Measurements from ENCODE around the gene CCDC92B. TPM values are rescaled to one million over a fixed set of nuclear protein-coding genes. Genes with fewer than 3 reads are reported as not detected.
A peak's percentile ranks its signal among the peaks of the same experiment; 100 is the strongest.

The CCDC92B gene
- polyA plus RNA-seq, 2 donors = 0.44 to 1.2 TPM

GRCh38 chr17:2713881-2714280, 35.6 kb downstream of the CCDC92B start:
- H3K4me1 ChIP-seq (ENCODE audit: control insufficient read depth in 2 of 2, insufficient read depth in 2 of 2, low read length in 1 of 2) = peaks cover 8 to 17% of the 10 kb centered on the region in 2 donors
- H3K4me3 ChIP-seq (ENCODE audit: low read depth in 1 of 2, low read length in 2 of 2) = no peak overlapping the region
- H3K36me3 ChIP-seq (ENCODE audit: control insufficient read depth in 2 of 2, insufficient read depth in 2 of 2, low read length in 1 of 2) = no peaks in the 10 kb centered on the region
- no peak overlapping the region for H3K27ac ChIP-seq (ENCODE audit: low read depth in 2 of 2, low read length in 1 of 2)
- WGBS, 2 donors = 87 to 88% methylated on average over 9 of the region's 9 CpGs
- H3K9me3 ChIP-seq (ENCODE audit: control insufficient read depth in 2 of 2, insufficient read depth in 1 of 2, low read depth in 1 of 2, low read length in 1 of 2) = no peaks in the 10 kb centered on the region
- H3K27me3 ChIP-seq (ENCODE audit: control insufficient read depth in 1 of 2, insufficient read depth in 2 of 2, low read length in 2 of 2) = no peaks in the 10 kb centered on the region

- Histone ChIP-seq H3K27me3 (ENCODE audit: control insufficient read depth in 1 of 2, insufficient read depth in 2 of 2, low read length in 2 of 2) (no peaks in the 10 kb centered on the region), H3K4me3 (ENCODE audit: low read depth in 1 of 2, low read length in 2 of 2) (peak overlapping the region; percentile 58 to 60), H3K27ac (ENCODE audit: low read depth in 2 of 2, low read length in 1 of 2) (peak overlapping the region; percentile 75 to 89), H3K9me3 (ENCODE audit: control insufficient read depth in 2 of 2, insufficient read depth in 1 of 2, low read depth in 1 of 2, low read length in 1 of 2) (no peaks in the 10 kb centered on the region), H3K4me1 (ENCODE audit: control insufficient read depth in 2 of 2, insufficient read depth in 2 of 2, low read length in 1 of 2) (peaks cover 16 to 31% of the 10 kb centered on the region in 2 donors), H3K36me3 (ENCODE audit: control insufficient read depth in 2 of 2, insufficient read depth in 2 of 2, low read length in 1 of 2) (no peaks in the 10 kb centered on the region)
- WGBS, 2 donors = 48 to 53% methylated on average over 36 of the region's 36 CpGs
Observed at GRCh38 chr17:2712300-2713043, 37.0 kb downstream of the CCDC92B start.

DNA sequence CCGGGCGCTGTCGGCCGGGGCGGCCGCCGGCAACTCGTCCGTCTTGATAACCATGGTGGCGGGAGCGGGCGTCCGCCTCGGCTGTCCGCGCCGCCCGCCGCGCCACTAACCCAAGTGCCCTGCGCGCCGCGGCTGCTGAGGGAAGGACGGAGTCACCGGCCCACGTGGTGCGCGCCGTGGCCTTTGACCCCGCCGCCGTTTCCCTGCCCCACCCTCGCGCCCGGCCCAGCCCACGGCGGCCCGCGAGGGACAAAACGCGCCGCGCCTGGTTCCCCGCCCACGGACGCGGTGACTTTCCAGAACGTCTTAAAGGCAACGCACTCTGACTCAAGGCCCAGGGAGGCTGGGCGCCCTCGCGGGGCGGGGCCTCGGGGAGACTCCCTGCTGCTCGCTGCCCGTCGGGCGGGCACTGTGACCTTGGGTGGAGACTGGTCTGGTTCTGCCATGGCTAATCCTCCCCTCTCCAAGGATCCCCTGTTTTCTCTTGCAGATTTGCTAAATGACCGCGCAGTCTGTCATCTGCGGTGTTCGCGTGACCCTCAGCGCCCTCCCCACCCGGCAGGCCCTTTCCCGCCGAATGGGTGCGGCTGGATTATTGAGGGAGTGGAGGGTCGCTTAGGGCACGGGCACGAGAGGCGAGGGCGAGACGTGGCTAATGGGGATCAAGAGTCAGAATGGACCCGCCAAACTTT, 37.7 kb downstream of the CCDC92B start, which contains the start of gene CLUH:
TSS of gene CLUH (minus strand) at position 157 of the 692 bp plus-strand sequence. CDS start at position 54, 103 bp downstream.
- Histone ChIP-seq H3K4me1 (ENCODE audit: control insufficient read depth in 2 of 2, insufficient read depth in 2 of 2, low read length in 1 of 2) (peaks cover 19 to 35% of the 10 kb centered on the region in 2 donors), H3K4me3 (ENCODE audit: low read depth in 1 of 2, low read length in 2 of 2) (peak within 1 kb of the TSS; percentile 82 to 87), H3K9me3 (ENCODE audit: control insufficient read depth in 2 of 2, insufficient read depth in 1 of 2, low read depth in 1 of 2, low read length in 1 of 2) (no peaks in the 10 kb centered on the region), H3K27ac (ENCODE audit: low read depth in 2 of 2, low read length in 1 of 2) (peak within 1 kb of the TSS; percentile 87 to 97), H3K27me3 (ENCODE audit: control insufficient read depth in 1 of 2, insufficient read depth in 2 of 2, low read length in 2 of 2) (no peaks in the 10 kb centered on the region), H3K36me3 (ENCODE audit: control insufficient read depth in 2 of 2, insufficient read depth in 2 of 2, low read length in 1 of 2) (no peaks in the 10 kb centered on the region)
- whole genome bisulfite sequencing, 2 donors = 0 to 1% methylated on average over 55 to 76 of the region's 76 CpGs

DNA sequence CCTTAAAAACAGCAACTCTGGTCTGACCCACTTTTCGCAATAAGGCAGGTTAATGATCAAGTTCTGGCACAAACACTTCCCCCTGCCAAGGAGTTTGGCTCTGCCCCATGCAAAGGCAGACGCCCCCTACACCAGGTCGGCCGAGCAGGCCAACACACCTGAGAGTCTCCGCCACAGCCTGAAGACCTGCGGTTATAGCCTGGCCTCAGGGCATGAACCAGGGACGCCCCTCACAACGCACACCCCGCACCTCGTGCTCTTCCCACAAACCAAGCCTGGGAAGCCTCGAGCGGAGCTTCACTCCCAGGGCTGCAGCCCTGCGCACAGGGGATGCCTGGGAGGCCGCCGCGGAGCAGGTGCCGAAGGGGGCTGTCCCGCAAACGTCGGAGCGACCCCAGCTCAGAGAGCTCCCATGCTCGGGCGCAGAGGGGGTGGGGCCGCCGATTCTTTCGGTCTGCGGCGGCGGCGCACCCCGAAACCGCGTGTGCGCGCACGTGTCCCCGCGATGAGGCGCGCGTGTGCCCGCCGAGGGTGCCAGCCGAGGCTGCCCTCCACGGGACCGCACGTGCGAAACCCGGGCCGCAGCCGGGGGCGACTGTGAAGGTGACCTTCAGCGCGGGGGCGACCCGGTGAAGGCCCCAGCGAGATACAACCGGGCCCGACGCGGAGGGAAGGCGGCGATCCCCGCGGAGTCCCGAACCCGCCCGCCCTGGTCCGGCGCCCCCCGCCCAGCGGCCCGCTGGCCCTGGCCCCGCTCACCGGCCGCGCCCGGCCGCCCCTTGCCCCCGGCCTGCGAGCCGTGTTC, 38.4 kb downstream of the CCDC92B start:
- H3K27ac ChIP-seq (ENCODE audit: low read depth in 2 of 2, low read length in 1 of 2) = peak overlapping the region; percentile 87 to 97
- no peaks in the 10 kb centered on the region for H3K27me3 ChIP-seq (ENCODE audit: control insufficient read depth in 1 of 2, insufficient read depth in 2 of 2, low read length in 2 of 2)
- peak overlapping the region; percentile 82 to 87 for H3K4me3 ChIP-seq (ENCODE audit: low read depth in 1 of 2, low read length in 2 of 2)
- H3K36me3 ChIP-seq (ENCODE audit: control insufficient read depth in 2 of 2, insufficient read depth in 2 of 2, low read length in 1 of 2) = peaks cover 0 to 3% of the 10 kb centered on the region in 2 donors
- no peaks in the 10 kb centered on the region for H3K9me3 ChIP-seq (ENCODE audit: control insufficient read depth in 2 of 2, insufficient read depth in 1 of 2, low read depth in 1 of 2, low read length in 1 of 2)
- H3K4me1 ChIP-seq (ENCODE audit: control insufficient read depth in 2 of 2, insufficient read depth in 2 of 2, low read length in 1 of 2) = peaks cover 19 to 35% of the 10 kb centered on the region in 2 donors
- WGBS, 2 donors = 1% methylated on average over 50 to 82 of the region's 82 CpGs

DNA sequence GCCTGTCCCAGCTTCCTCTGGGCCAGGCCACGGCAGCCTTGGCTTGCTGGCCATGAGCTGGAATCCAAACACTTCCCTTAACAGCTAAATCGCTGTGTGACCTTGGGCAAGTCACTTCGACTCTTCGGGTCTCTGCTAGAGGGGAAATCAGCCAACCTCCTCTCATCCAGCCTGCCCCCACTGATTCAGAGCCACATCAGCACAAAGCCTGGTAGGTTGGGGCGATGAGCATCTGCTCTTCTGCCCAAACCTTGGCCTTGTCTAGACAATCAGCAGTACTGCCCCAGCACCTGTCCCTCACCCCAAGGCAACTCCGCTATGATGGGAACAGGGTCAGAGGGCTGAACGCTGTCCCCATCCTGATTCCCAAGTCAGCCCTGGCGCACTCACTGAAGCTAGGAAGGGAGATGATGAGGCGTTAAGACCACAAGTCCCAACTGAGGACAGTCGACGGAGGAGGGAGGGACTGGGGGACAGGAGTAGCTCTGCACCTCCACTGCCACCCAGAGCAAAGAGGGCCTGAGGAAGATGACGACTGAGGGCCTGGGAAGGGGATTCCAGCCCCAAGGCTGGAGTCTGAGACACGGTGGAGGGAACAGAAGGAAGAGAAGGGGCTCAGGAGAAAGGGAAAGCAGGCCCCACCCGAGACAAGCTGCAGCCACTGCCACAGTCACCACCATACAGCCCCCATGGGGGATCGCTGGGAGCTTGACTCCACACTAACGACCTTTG, 39.2 kb downstream of the CCDC92B start:
- Histone ChIP-seq H3K27me3 (ENCODE audit: control insufficient read depth in 1 of 2, insufficient read depth in 2 of 2, low read length in 2 of 2) (no peaks in the 10 kb centered on the region), H3K36me3 (ENCODE audit: control insufficient read depth in 2 of 2, insufficient read depth in 2 of 2, low read length in 1 of 2) (peaks cover 0 to 3% of the 10 kb centered on the region in 2 donors), H3K4me1 (ENCODE audit: control insufficient read depth in 2 of 2, insufficient read depth in 2 of 2, low read length in 1 of 2) (peaks cover 19 to 35% of the 10 kb centered on the region in 2 donors), H3K9me3 (ENCODE audit: control insufficient read depth in 2 of 2, insufficient read depth in 1 of 2, low read depth in 1 of 2, low read length in 1 of 2) (no peaks in the 10 kb centered on the region), H3K4me3 (ENCODE audit: low read depth in 1 of 2, low read length in 2 of 2) (peak overlapping the region; percentile 82 to 87), H3K27ac (ENCODE audit: low read depth in 2 of 2, low read length in 1 of 2) (peak overlapping the region; percentile 87 to 97)
- 29 to 30% methylated on average over 16 of the region's 16 CpGs for WGBS, 2 donors

DNA sequence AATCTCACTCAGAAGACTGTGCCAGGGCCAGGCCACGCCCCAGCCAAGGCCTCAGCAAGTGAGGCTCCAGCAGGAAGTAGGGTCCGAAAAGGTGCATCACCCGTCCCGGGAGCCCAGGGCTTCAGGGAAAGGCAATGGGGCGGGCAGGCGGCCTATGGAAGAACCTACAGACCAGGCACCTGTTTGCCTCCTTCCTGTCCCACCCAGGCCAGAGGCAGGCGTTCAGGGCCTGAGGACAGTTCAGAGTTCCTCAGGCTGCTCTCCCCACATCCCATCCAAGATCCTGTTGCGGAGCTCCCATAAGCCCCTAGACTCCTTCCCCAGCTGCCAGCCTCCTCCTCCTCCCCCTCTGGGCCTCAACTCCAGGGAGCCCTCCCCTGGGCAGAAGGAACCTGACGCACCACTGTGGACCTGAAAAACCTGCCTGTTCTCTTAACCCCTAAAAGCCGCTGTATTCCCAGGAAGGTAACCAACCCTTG, 40.2 kb downstream of the CCDC92B start:
- WGBS, 2 donors = 30 to 36% methylated on average over 10 of the region's 10 CpGs
- H3K27ac ChIP-seq (ENCODE audit: low read depth in 2 of 2, low read length in 1 of 2) = peak overlapping the region; percentile 87 to 97
- H3K36me3 ChIP-seq (ENCODE audit: control insufficient read depth in 2 of 2, insufficient read depth in 2 of 2, low read length in 1 of 2) = peaks cover 0 to 9% of the 10 kb centered on the region in 2 donors
- H3K4me3 ChIP-seq (ENCODE audit: low read depth in 1 of 2, low read length in 2 of 2) = peak overlapping the region; percentile 82 to 87
- no peaks in the 10 kb centered on the region for H3K27me3 ChIP-seq (ENCODE audit: control insufficient read depth in 1 of 2, insufficient read depth in 2 of 2, low read length in 2 of 2)
- H3K4me1 ChIP-seq (ENCODE audit: control insufficient read depth in 2 of 2, insufficient read depth in 2 of 2, low read length in 1 of 2) = peaks cover 19 to 35% of the 10 kb centered on the region in 2 donors
- H3K9me3 ChIP-seq (ENCODE audit: control insufficient read depth in 2 of 2, insufficient read depth in 1 of 2, low read depth in 1 of 2, low read length in 1 of 2) = no peaks in the 10 kb centered on the region

DNA sequence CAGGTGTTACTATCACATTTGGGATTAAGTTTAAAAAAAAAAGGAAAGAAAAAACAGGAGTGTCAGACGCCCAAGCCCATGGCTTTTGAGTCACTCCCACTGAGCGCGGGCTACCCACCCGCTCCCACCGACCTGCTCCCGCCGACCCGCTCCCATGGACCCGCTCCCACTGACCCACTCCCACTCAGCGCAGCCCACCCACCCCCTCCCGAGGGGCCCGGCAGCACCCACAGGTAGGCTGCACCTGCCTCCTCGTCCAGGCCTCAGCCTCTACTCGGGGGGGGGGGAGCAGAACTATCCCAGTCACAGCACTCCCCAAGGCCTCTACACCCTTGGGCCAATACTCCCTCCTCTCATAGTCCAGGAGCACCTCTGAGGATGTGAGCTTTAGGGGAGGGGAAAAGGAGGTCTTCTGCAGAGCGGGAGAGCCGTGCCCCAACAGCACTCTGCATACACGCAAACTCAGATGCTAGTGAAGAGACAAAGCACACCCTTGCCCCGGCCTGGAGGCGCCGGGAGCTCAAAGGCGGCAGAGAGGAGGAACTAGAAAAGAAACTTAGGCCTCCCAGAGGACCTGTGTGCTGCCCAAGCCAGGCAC, 40.8 kb downstream of the CCDC92B start:
- WGBS, 2 donors = 49 to 52% methylated on average over 16 to 21 of the region's 21 CpGs
- peaks cover 19 to 35% of the 10 kb centered on the region in 2 donors for H3K4me1 ChIP-seq (ENCODE audit: control insufficient read depth in 2 of 2, insufficient read depth in 2 of 2, low read length in 1 of 2)

GRCh38 chr17:2707721-2708584, 41.5 kb downstream of the CCDC92B start:
- H3K4me1 ChIP-seq (ENCODE audit: control insufficient read depth in 2 of 2, insufficient read depth in 2 of 2, low read length in 1 of 2) = peaks cover 19 to 35% of the 10 kb centered on the region in 2 donors
- no peaks in the 10 kb centered on the region for H3K27me3 ChIP-seq (ENCODE audit: control insufficient read depth in 1 of 2, insufficient read depth in 2 of 2, low read length in 2 of 2)
- peak overlapping the region; percentile 38 to 97 for H3K27ac ChIP-seq (ENCODE audit: low read depth in 2 of 2, low read length in 1 of 2)
- WGBS, 2 donors = 46 to 58% methylated on average over 12 to 13 of the region's 13 CpGs
- peaks cover 0 to 21% of the 10 kb centered on the region in 2 donors for H3K36me3 ChIP-seq (ENCODE audit: control insufficient read depth in 2 of 2, insufficient read depth in 2 of 2, low read length in 1 of 2)
- no peaks in the 10 kb centered on the region for H3K9me3 ChIP-seq (ENCODE audit: control insufficient read depth in 2 of 2, insufficient read depth in 1 of 2, low read depth in 1 of 2, low read length in 1 of 2)
- peak overlapping the region in 1 of 2 donors; percentile 82 for H3K4me3 ChIP-seq (ENCODE audit: low read depth in 1 of 2, low read length in 2 of 2)

More for the DNA sequence above, 40.8 kb downstream of the CCDC92B start:
- Histone ChIP-seq H3K36me3 (ENCODE audit: control insufficient read depth in 2 of 2, insufficient read depth in 2 of 2, low read length in 1 of 2) (peaks cover 0 to 14% of the 10 kb centered on the region in 2 donors), H3K4me3 (ENCODE audit: low read depth in 1 of 2, low read length in 2 of 2) (peak overlapping the region; percentile 25 to 82), H3K27ac (ENCODE audit: low read depth in 2 of 2, low read length in 1 of 2) (peak overlapping the region; percentile 87 to 97), H3K27me3 (ENCODE audit: control insufficient read depth in 1 of 2, insufficient read depth in 2 of 2, low read length in 2 of 2) (no peaks in the 10 kb centered on the region), H3K9me3 (ENCODE audit: control insufficient read depth in 2 of 2, insufficient read depth in 1 of 2, low read depth in 1 of 2, low read length in 1 of 2) (no peaks in the 10 kb centered on the region)
